H9 (cell line): Measurements from ENCODE around the gene CLEC11A. TPM values are rescaled to one million over a fixed set of nuclear protein-coding genes. Genes with fewer than 3 reads are reported as not detected.
"Not testable (repeated sequence)": the region's sequence is repeated elsewhere in the genome, so short reads cannot be mapped to it uniquely, and the experiment has no call there.

Experiments used
- DNase-seq: peaks from one replicate; pipeline ENCODE4 v3.0.0-alpha.2; 2017
- H2AFZ ChIP-seq: one replicate; pipeline ENCODE4 v1.6.1; 2013; ENCODE audit warnings: mild to moderate bottlenecking, low read length, control low read depth, moderate library complexity
- H2AK5ac ChIP-seq: 2 replicates; pipeline ENCODE4 v1.6.1; 2013; ENCODE audit warnings: low read length, control low read depth, mixed read lengths; ENCODE audit not compliant: insufficient read length
- H2BK120ac ChIP-seq: one replicate; pipeline ENCODE4 v1.6.1; 2013; ENCODE audit warnings: low read depth, mild to moderate bottlenecking, low read length, control low read depth, inconsistent platforms; ENCODE audit not compliant: poor library complexity, severe bottlenecking
- H2BK12ac ChIP-seq: 2 replicates; pipeline ENCODE4 v1.6.1; 2013; ENCODE audit warnings: low read length, control low read depth, mixed read lengths, low read depth; ENCODE audit not compliant: insufficient read length
- H2BK15ac ChIP-seq: 2 replicates; pipeline ENCODE4 v1.6.1; 2013; ENCODE audit warnings: low read depth, low read length, control low read depth
- H2BK20ac ChIP-seq: one replicate; pipeline ENCODE4 v1.6.1; 2013; ENCODE audit warnings: low read depth, mild to moderate bottlenecking, low read length, control low read depth, inconsistent platforms; ENCODE audit not compliant: poor library complexity, severe bottlenecking
- H2BK5ac ChIP-seq: 2 replicates; pipeline ENCODE4 v1.6.1; 2013; ENCODE audit warnings: low read length, control low read depth, mixed read lengths; ENCODE audit not compliant: insufficient read length
- H3K14ac ChIP-seq: 2 replicates; pipeline ENCODE4 v1.6.1; 2013; ENCODE audit warnings: low read length, control low read depth; ENCODE audit not compliant: insufficient read depth
- H3K18ac ChIP-seq: 2 replicates; pipeline ENCODE4 v1.6.1; 2013; ENCODE audit warnings: low read depth, mild to moderate bottlenecking, mixed read lengths, low read length, control low read depth; ENCODE audit not compliant: insufficient read length
- H3K23ac ChIP-seq: 2 replicates; pipeline ENCODE4 v1.6.1; 2013; ENCODE audit warnings: low read length, control low read depth, mixed read lengths, low read depth; ENCODE audit not compliant: insufficient read length
- H3K23me2 ChIP-seq: 2 replicates; pipeline ENCODE4 v1.6.1; 2013; ENCODE audit warnings: low read depth, mild to moderate bottlenecking, mixed read lengths, low read length, control low read depth; ENCODE audit not compliant: insufficient read length, poor library complexity, severe bottlenecking
- H3K27ac ChIP-seq: 2 replicates; pipeline ENCODE4 v1.5.1; 2013; ENCODE audit warnings: low read length, control low read depth, mixed read lengths, low read depth; ENCODE audit not compliant: insufficient read length
- H3K27me3 ChIP-seq: 2 replicates; pipeline ENCODE4 v1.6.1; 2013; ENCODE audit warnings: low read length, control low read depth, inconsistent platforms; ENCODE audit not compliant: insufficient read depth
- H3K4ac ChIP-seq: 2 replicates; pipeline ENCODE4 v1.6.1; 2013; ENCODE audit warnings: low read depth, mild to moderate bottlenecking, control low read depth, inconsistent platforms, low read length, moderate library complexity
- H3K4me1 ChIP-seq: 2 replicates; pipeline ENCODE4 v1.6.1; 2013; ENCODE audit warnings: low read length, control low read depth, inconsistent platforms; ENCODE audit not compliant: insufficient read depth
- H3K4me2 ChIP-seq: 2 replicates; pipeline ENCODE4 v1.6.1; 2013; ENCODE audit warnings: low read length, control low read depth, mixed read lengths; ENCODE audit not compliant: insufficient read length, insufficient read depth
- H3K56ac ChIP-seq: 2 replicates; pipeline ENCODE4 v1.6.1; 2013; ENCODE audit warnings: low read depth, mild to moderate bottlenecking, mixed read lengths, low read length, control low read depth; ENCODE audit not compliant: insufficient read length
- H3K79me1 ChIP-seq: 2 replicates; pipeline ENCODE4 v1.6.1; 2013; ENCODE audit warnings: low read depth, mild to moderate bottlenecking, moderate library complexity, low read length, control low read depth, inconsistent platforms; ENCODE audit not compliant: insufficient read depth, poor library complexity, severe bottlenecking
- H3K79me2 ChIP-seq: 2 replicates; pipeline ENCODE4 v1.6.1; 2013; ENCODE audit warnings: low read length, control low read depth, inconsistent platforms; ENCODE audit not compliant: insufficient read depth
- H3K9ac ChIP-seq: 2 replicates; pipeline ENCODE4 v1.6.1; 2013; ENCODE audit warnings: low read length, control low read depth, mixed read lengths; ENCODE audit not compliant: insufficient read length; ENCODE audit errors: extremely low read depth
- H3K9me3 ChIP-seq: one replicate; pipeline ENCODE4 v1.6.1; 2013; ENCODE audit warnings: low read depth, low read length, inconsistent platforms; ENCODE audit not compliant: control insufficient read depth
- H3T11ph ChIP-seq: one replicate; pipeline ENCODE4 v1.6.1; 2013; ENCODE audit warnings: mild to moderate bottlenecking, low read length, control low read depth, inconsistent platforms
- H4K20me1 ChIP-seq: one replicate; pipeline ENCODE4 v1.6.1; 2013; ENCODE audit not compliant: control insufficient read depth, insufficient read length, insufficient read depth
- H4K5ac ChIP-seq: 2 replicates; pipeline ENCODE4 v1.6.1; 2013; ENCODE audit warnings: low read depth, mild to moderate bottlenecking, mixed read lengths, low read length, control low read depth; ENCODE audit not compliant: insufficient read length
- H4K8ac ChIP-seq: replicated peaks from 2 replicates; pipeline ENCODE4 v1.6.1; 2013; ENCODE audit warnings: low read length, control low read depth, mixed read lengths, low read depth; ENCODE audit not compliant: insufficient read length
- H4K91ac ChIP-seq: 2 replicates; pipeline ENCODE4 v1.6.1; 2013; ENCODE audit warnings: low read depth, mild to moderate bottlenecking, moderate library complexity, mixed read lengths, low read length, control low read depth; ENCODE audit not compliant: insufficient read length
- H3K27ac Mint-ChIP-seq, 3 experiments: 2 replicates in 2 of 3; 3 replicates in 1 of 3; pipeline ENCODE4 v1.8.0; 2020 to 2021; ENCODE audit warnings: mixed read lengths in 3 of 3, mild to moderate bottlenecking in 1 of 3, moderate library complexity in 1 of 3
- H3K27me3 Mint-ChIP-seq: 2 replicates; pipeline ENCODE4 v1.8.0; 2021; ENCODE audit warnings: low read depth, mild to moderate bottlenecking, moderate library complexity, mixed read lengths
- H3K36me3 Mint-ChIP-seq, 3 experiments: 2 replicates in 2 of 3; 3 replicates in 1 of 3; pipeline ENCODE4 v1.8.0; 2020 to 2021; ENCODE audit warnings: low read depth in 3 of 3, mixed read lengths in 3 of 3; ENCODE audit not compliant: insufficient read depth in 1 of 3
- H3K4me1 Mint-ChIP-seq, 2 experiments: 2 replicates each; pipeline ENCODE4 v1.8.0; 2020; ENCODE audit warnings: mixed read lengths in 2 of 2
- H3K4me3 Mint-ChIP-seq, 2 experiments: 2 replicates in 1 of 2; 3 replicates in 1 of 2; pipeline ENCODE4 v1.8.0; 2020 to 2021; ENCODE audit warnings: mild to moderate bottlenecking in 2 of 2, mixed read lengths in 2 of 2, moderate library complexity in 1 of 2
- H3K9me3 Mint-ChIP-seq, 2 experiments: 2 replicates in 1 of 2; 3 replicates in 1 of 2; pipeline ENCODE4 v1.8.0; 2020; ENCODE audit warnings: mild to moderate bottlenecking in 2 of 2, mixed read lengths in 2 of 2, moderate library complexity in 1 of 2
- WGBS: extraction: QIAGEN DNeasy Blood & Tissue Kit; methylation state at CpG from one replicate; pipeline ENCODE4 v1.1.7; 2013; ENCODE audit warnings: missing lambda C conversion rate, low lambda C conversion rate, mixed read lengths; ENCODE audit not compliant: insufficient read length; ENCODE audit errors: extremely low coverage; 5-methylcytosine and 5-hydroxymethylcytosine counted together
- total RNA-seq: library from RNA; stranded (reverse); gene quantifications from 2 replicates; pipeline ENCODE4 v1.2.1, GENCODE V29; 2021

CLEC11A gene
- total RNA-seq, 1 experiment from 2014 or later: 3.9 TPM

DNA sequence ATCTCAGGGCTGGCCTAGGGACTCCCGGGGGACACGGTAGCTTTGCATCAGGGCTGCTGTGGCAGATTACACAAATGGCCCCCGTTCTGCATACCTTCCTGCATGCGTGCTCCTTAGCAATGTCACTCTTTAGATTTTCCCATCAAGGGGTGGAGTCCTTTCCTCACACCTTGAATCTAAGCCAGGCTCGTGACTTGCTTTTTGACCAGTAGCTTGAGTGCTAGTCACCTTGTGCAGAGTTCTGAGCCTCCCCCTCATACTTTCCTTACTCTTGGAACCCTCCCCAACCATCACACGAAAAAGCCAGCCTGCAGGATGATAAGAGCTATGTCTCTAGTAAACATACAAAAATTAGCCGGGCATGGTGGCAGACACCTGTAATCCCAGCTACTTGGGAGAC, 50.3 kb downstream of the CLEC11A start:
- not testable (repeated sequence) for H3K4ac ChIP-seq, H3K14ac ChIP-seq, H3K23me2 ChIP-seq, H4K5ac ChIP-seq, H3K9ac ChIP-seq, H3K79me2 ChIP-seq, H2BK12ac ChIP-seq, H3K27me3 ChIP-seq, DNase-seq, H3K79me1 ChIP-seq, H3K4me2 ChIP-seq, H4K20me1 ChIP-seq, H2BK5ac ChIP-seq, H3K4me3 Mint-ChIP-seq, H2AK5ac ChIP-seq, H2BK20ac ChIP-seq, H3K4me1 ChIP-seq, H3T11ph ChIP-seq, H2BK15ac ChIP-seq, H3K27ac Mint-ChIP-seq, H4K91ac ChIP-seq, H3K9me3 ChIP-seq, H3K18ac ChIP-seq, H3K56ac ChIP-seq, H2AFZ ChIP-seq, H2BK120ac ChIP-seq, H3K36me3 Mint-ChIP-seq, H4K8ac ChIP-seq, H3K23ac ChIP-seq, H3K27ac ChIP-seq
- Mint-ChIP-seq H3K27me3 (peaks cover 70% of the 10 kb centered on the region), H3K9me3 (peaks cover 0 to 10% of the 10 kb centered on the region in 2 experiments; a peak in 2 of 5 replicates), H3K4me1 (peaks cover 12 to 14% of the 10 kb centered on the region in 2 experiments)
- no CpG with 5 or more reads among the region's 7 CpGs for WGBS

Other genes with a start within 250 kb of the CLEC11A start
- 109 and 110 TPM in 2 replicates for gene EMC10, start 246.9 kb upstream of the CLEC11A start, total RNA-seq
- gene GARIN5A, start 246.5 kb upstream of the CLEC11A start, total RNA-seq: 9.5 and 10.5 TPM in 2 replicates
- 5.0 and 5.4 TPM in 2 replicates for gene JOSD2, start 212.2 kb upstream of the CLEC11A start, total RNA-seq
- gene ASPDH, start 209.5 kb upstream of the CLEC11A start, total RNA-seq: not detected in 2 replicates
- 3.7 and 3.8 TPM in 2 replicates for gene LRRC4B, start 154.9 kb upstream of the CLEC11A start, total RNA-seq
- gene SYT3, start 83.5 kb upstream of the CLEC11A start, total RNA-seq: 2.8 and 3.1 TPM in 2 replicates
- gene C19orf81, start 73.9 kb upstream of the CLEC11A start, total RNA-seq: 9.6 and 11.0 TPM in 2 replicates
- 1.4 and 1.7 TPM in 2 replicates for gene SHANK1, start 3.6 kb upstream of the CLEC11A start, total RNA-seq
- gene GPR32, start 47.1 kb downstream of the CLEC11A start, total RNA-seq: not detected in 2 replicates
- not detected in 2 replicates for gene ACP4, start 67.1 kb downstream of the CLEC11A start, total RNA-seq
- gene KLK1, start 100.4 kb downstream of the CLEC11A start, total RNA-seq: 2.1 and 2.3 TPM in 2 replicates
- gene KLK15, start 110.2 kb downstream of the CLEC11A start, total RNA-seq: not detected in 2 replicates
- not detected in 2 replicates for gene KLK3, start 131.6 kb downstream of the CLEC11A start, total RNA-seq
- gene KLK2, start 150.1 kb downstream of the CLEC11A start, total RNA-seq: not detected in 2 replicates
- gene KLK4, start 188.0 kb downstream of the CLEC11A start, total RNA-seq: 0.48 TPM in 1 of 2 replicates, not detected in the other
- gene KLK5, start 229.7 kb downstream of the CLEC11A start, total RNA-seq: not detected in 2 replicates
- gene KLK6, start 246.2 kb downstream of the CLEC11A start, total RNA-seq: 2.6 and 3.4 TPM in 2 replicates